GM12865 (cell line): ENCODE data around the gene C19orf73.
"Not testable (repeated sequence)": the region's sequence is repeated elsewhere in the genome, so short reads cannot be mapped to it uniquely, and the experiment has no call there.

Experiments
- DNase-seq: peaks from one replicate; pipeline ENCODE4 v3.0.0; 2010; ENCODE audit warnings: low read depth
- H3K4me3 ChIP-seq: 2 replicates; pipeline ENCODE4 v1.5.1; 2011; ENCODE audit warnings: mild to moderate bottlenecking, low read depth, low read length, control low read depth
- CTCF ChIP-seq: IDR thresholded peaks from 2 replicates; pipeline ENCODE4 v1.5.1; 2011; ENCODE audit warnings: low read length, control low read depth, low read depth, inconsistent platforms; ENCODE audit not compliant: insufficient read depth; ENCODE audit errors: missing control alignments

C19orf73 gene

DNA sequence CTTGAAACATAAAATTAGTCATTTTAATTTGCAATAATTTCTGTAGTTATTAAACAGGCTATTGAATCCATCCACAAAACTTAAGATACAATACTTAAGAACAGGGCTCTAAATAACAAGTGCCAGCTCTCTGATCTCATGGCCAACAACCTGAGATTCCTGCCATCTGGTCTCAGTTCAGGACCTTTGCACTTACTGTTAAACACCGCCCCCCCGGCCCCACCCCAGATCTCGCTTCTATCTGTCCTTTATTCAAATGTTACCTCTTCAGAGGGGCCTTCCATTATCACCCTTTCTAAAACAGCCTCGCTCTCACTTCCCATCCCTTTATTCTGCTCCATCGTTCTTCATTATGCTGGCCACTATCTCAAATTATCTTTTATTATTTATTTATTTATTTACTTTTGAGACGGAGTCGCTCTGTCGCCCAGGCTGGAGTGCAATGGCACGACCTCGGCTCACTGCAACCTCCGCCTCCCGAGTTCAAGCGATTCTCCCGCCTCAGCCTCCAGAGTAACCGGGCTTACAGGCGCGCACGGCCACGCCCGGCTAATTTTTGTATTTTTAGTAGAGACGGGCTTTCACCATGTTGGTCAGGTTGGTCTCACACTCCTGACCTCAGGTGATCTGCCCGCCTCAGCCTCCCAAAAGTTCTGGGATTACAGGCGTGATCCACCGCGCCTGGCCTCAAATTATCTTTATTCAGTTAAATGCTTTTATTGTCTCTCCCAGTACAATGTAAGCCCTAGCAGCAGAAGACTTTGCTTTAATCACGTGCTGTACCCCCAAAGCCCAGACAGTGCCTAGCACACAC is 34.5 kb downstream of the C19orf73 start:
- peak overlapping the region; percentile 50 for H3K4me3 ChIP-seq
- no peak for TF ChIP-seq CTCF
- DNase-seq = no peak

DNA sequence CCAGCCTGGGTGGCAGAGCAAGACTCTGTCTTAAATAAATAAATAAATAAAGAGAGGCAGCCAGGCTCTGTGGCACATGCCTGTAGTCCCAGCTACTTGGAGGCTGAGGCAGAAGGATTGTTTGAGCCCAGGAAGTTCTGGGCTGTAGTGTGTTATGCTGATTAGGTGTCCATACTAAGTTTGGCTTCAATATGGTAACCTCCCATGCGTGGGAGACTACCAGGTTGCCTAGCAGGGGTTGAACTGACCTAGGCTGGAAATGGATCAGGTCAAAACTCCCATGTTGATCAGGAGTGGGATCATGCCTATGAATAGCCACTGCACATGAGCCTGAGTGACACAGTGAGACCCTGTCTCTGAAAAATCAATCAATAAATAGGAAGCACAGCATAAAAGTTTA is 37.7 kb downstream of the C19orf73 start:
- TF ChIP-seq CTCF = no peak

GRCh38 chr19:49080392-49080791 is 38.6 kb downstream of the C19orf73 start:
- no peak for TF ChIP-seq CTCF
- no peak overlapping the region for H3K4me3 ChIP-seq
- no peak for DNase-seq

More for the DNA sequence above, 37.7 kb downstream of the C19orf73 start:
- no peak overlapping the region for H3K4me3 ChIP-seq
- no peak for DNase-seq

DNA sequence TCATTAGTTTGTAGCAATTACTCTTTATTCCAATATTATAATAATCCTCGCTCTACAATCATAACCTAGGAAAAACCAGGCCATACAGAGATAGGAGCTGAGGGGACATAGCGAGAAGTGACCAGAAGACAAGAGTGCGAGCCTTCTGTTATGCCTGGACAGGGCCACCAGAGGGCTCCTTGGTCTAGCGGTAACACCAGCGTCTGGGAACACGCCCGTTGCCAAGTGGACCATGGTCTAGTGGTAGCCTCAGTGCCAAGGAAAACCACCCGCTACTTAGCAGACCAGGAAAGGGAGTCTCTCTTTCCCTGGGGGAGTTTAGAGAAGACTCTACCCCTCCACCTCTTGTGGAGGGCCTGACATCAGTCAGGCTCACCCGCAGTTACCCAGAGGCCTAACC is 44.1 kb downstream of the C19orf73 start:
- H3K4me3 ChIP-seq = not testable (repeated sequence)
- DNase-seq = peak; percentile 33
- peak; percentile 49 for TF ChIP-seq CTCF

- no peak overlapping the region for H3K4me3 ChIP-seq
- peak; percentile 15 for TF ChIP-seq CTCF
- no peak for DNase-seq
Measured at GRCh38 chr19:49073514-49074378, 45.2 kb downstream of the C19orf73 start.

DNA sequence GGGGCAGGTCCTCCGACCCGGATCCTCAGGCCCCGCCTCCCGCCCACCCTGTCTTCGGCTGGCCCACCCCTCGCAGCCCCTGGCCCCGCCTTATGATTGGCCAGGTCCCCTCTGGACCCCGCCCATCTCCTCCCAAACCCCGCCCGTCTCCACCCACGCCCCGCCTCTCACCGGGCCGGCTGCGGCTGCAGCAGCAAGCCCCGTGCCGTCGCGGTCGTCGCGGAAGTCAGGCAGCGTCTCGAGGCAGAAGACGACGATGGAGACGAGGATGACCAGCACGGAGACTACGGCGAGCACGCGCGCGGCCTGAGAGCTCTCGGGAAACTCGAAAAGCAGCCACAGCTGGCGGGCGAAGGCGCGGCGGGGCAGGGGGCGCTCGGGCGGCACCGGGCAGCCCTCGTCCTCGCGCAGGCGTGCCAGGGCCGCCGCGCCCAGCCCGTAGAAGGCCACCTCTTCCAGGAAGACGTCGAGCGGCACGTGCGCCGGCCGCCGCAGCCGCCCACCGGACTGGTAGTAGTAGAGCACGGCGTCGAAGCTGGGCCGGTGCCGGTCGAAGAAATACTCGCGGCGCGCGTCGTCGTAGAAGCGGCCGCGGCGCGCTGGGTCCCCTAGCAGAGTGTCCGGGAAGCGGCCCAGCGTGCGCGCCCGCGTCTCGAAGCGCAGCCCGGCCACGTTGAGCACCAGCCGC is 46.9 kb downstream of the C19orf73 start:
- no peak for TF ChIP-seq CTCF
- no peak for DNase-seq
- no peak overlapping the region for H3K4me3 ChIP-seq
